GM12878 (cell line): ENCODE results near the gene CHAF1A. TPM values are rescaled to one million over a fixed set of nuclear protein-coding genes. Genes with fewer than 3 reads are reported as not detected.

Experiments used
- CREM ChIP-seq: IDR thresholded peaks from 2 replicates; pipeline ENCODE4 v1.6.1; 2014; ENCODE audit warnings: antibody characterized with exemption, low read depth
- E2F8 ChIP-seq: fragments of 450-650 bp; IDR thresholded peaks from 2 replicates; pipeline ENCODE4 v1.6.1; 2018; ENCODE audit warnings: mild to moderate bottlenecking, low read depth, moderate library complexity; ENCODE audit not compliant: partially characterized antibody
- ESRRA ChIP-seq: IDR thresholded peaks from 2 replicates; pipeline ENCODE4 v1.6.1; 2012; ENCODE audit warnings: mild to moderate bottlenecking, low read length, improper control_type of control experiment
- FOXK2 ChIP-seq: fragments of 450-650 bp; IDR thresholded peaks from 2 replicates; pipeline ENCODE4 v1.6.1; 2017; ENCODE audit warnings: mild to moderate bottlenecking, moderate library complexity
- HCFC1 ChIP-seq: fragments of 150-350 bp; IDR thresholded peaks from 2 replicates; pipeline ENCODE4 v1.6.1; 2014; ENCODE audit warnings: low read length
- IRF4 ChIP-seq: IDR thresholded peaks from 2 replicates; pipeline ENCODE4 v1.6.1; 2011; ENCODE audit warnings: low read depth, low read length
- MTA2 ChIP-seq: fragments of 450-650 bp; IDR thresholded peaks from 2 replicates; pipeline ENCODE4 v1.6.1; 2016; ENCODE audit warnings: low read depth, mild to moderate bottlenecking, moderate library complexity
- PKNOX1 ChIP-seq: fragments of 450-650 bp; IDR thresholded peaks from 2 replicates; pipeline ENCODE4 v1.6.1; 2016; ENCODE audit warnings: mild to moderate bottlenecking
- POLR2AphosphoS5 ChIP-seq: IDR thresholded peaks from 2 replicates; pipeline ENCODE4 v1.6.1; 2011; ENCODE audit warnings: mild to moderate bottlenecking, low read length, inconsistent platforms
- REST ChIP-seq: IDR thresholded peaks from 2 replicates; pipeline ENCODE4 v1.6.1; 2012; ENCODE audit warnings: mild to moderate bottlenecking, low read depth, low read length
- SIN3A ChIP-seq: IDR thresholded peaks from 2 replicates; pipeline ENCODE4 v1.6.1; 2012; ENCODE audit warnings: low read depth, low read length, improper control_type of control experiment
- SP1 ChIP-seq: IDR thresholded peaks from one replicate; pipeline ENCODE4 v1.6.1; 2011; ENCODE audit warnings: low read depth, low read length
- STAT3 ChIP-seq: IDR thresholded peaks from 2 replicates; pipeline ENCODE4 v1.6.1; 2011; ENCODE audit warnings: low read depth, low read length, improper control_type of control experiment
- TARDBP ChIP-seq: IDR thresholded peaks from 2 replicates; pipeline ENCODE4 v1.6.1; 2016; ENCODE audit warnings: borderline replicate concordance
- USF2 ChIP-seq: IDR thresholded peaks from 2 replicates; pipeline ENCODE4 v1.6.1; 2011; ENCODE audit warnings: low read depth, low read length, improper control_type of control experiment, borderline replicate concordance
- ZNF384 ChIP-seq: IDR thresholded peaks from 2 replicates; pipeline ENCODE4 v1.6.1; 2012; ENCODE audit warnings: low read depth, mild to moderate bottlenecking, low read length, improper control_type of control experiment, borderline replicate concordance
- polyA plus RNA-seq, 11 experiments: library from polyadenylated mRNA; depleted of rRNA in 4 of 11; unstranded in 6 of 11; stranded (reverse) in 5 of 11; fragments of >200 nt; fragmentation: Nextera tagmentation in 4 of 11; fragmentation: Illumina TruSeq in 1 of 11; extraction: Ambion mirVana in 4 of 11; extraction: Trizol in 1 of 11; gene quantifications; 1 replicate in 1 of 11; 2 replicates in 10 of 11; pipeline versions ENCODE4 v1.2.1 to v1.2.3, GENCODE V29; 2011 to 2016; ENCODE audit warnings: inconsistent platforms in 2 of 11, missing spikeins in 2 of 11, low read depth in 1 of 11
- total RNA-seq, 4 experiments: library from RNA; depleted of rRNA in 3 of 4; stranded (reverse); fragments of >200 nt in 3 of 4; fragmentation: Illumina TruSeq in 1 of 4; extraction: Trizol in 1 of 4; gene quantifications; 2 replicates each; pipeline versions ENCODE4 v1.2.1 to v1.2.3, GENCODE V29; 2013 to 2021
- TF ChIP-seq, protein P1 (sequence below): fragments of 450-650 bp; conservative IDR thresholded peaks from 2 replicates; pipeline ENCODE4 v1.6.1; 2017; ENCODE audit warnings: mild to moderate bottlenecking, moderate library complexity
- TF ChIP-seq, protein P2 (sequence below): fragments of 450-650 bp; IDR thresholded peaks from 2 replicates; pipeline ENCODE4 v1.6.1; 2017; ENCODE audit warnings: borderline replicate concordance

CHAF1A gene
- total and polyA plus RNA-seq, 10 of the 15 experiments (the other 5 are each of a cell fraction or from before 2014, with no cell fraction given): 1.3 to 69.1 (median 34.2) TPM

DNA sequence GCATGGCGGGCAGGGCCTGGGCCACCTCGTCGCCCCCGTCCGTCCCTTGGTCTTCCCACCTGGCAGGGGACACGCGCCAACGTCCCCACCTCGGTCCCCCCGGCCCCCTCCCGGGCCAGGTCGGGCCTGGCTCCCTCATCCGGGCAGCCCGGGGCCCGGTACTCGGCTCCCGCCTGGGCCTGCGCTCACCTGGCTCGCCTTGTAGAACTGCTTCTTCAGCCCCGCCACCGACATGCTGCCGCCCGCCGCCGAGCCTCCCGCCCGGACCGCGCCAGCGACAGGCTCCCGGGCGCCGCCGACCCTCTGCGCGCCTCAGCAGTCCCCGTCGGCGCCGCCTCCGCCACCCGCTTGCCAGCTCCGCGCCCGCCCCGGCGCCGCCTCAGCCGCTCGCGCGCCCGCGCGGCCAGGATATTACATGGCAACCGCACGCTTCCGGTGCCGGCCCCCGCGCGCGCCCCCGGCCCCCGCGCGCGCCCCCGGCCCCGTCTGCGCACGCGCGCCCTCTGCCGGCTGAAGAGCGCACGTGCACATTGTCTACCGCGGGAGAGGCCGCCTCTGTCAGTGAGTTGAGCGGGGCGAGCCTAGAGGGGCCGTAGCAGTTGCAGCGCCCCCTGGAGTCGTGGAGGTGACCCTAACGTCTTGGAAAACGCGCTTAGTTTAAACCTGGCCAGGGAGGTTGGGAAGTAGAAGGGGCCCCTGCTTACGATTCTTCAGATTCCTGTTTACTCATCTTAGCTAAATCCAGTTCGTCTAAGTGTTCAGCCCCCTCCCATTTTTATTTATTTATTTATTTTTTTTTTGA is 2.1 kb upstream of the CHAF1A start, which contains the start of gene SH3GL1 (continued):
- TF ChIP-seq, protein P1, sequence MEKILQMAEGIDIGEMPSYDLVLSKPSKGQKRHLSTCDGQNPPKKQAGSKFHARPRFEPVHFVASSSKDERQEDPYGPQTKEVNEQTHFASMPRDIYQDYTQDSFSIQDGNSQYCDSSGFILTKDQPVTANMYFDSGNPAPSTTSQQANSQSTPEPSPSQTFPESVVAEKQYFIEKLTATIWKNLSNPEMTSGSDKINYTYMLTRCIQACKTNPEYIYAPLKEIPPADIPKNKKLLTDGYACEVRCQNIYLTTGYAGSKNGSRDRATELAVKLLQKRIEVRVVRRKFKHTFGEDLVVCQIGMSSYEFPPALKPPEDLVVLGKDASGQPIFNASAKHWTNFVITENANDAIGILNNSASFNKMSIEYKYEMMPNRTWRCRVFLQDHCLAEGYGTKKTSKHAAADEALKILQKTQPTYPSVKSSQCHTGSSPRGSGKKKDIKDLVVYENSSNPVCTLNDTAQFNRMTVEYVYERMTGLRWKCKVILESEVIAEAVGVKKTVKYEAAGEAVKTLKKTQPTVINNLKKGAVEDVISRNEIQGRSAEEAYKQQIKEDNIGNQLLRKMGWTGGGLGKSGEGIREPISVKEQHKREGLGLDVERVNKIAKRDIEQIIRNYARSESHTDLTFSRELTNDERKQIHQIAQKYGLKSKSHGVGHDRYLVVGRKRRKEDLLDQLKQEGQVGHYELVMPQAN: peak; percentile 71
- TF ChIP-seq MTA2: no peak
- TF ChIP-seq SIN3A: peak; percentile 82
- peak; percentile 64; the same call in 1 of the 2 replicates for TF ChIP-seq POLR2AphosphoS5
- peak; percentile 73; the same call in 1 of the 2 replicates for TF ChIP-seq ESRRA
- no peak for TF ChIP-seq USF2
- TF ChIP-seq HCFC1: peak; percentile 74
- TF ChIP-seq CREM: peak; percentile 84
- TF ChIP-seq, protein P2, sequence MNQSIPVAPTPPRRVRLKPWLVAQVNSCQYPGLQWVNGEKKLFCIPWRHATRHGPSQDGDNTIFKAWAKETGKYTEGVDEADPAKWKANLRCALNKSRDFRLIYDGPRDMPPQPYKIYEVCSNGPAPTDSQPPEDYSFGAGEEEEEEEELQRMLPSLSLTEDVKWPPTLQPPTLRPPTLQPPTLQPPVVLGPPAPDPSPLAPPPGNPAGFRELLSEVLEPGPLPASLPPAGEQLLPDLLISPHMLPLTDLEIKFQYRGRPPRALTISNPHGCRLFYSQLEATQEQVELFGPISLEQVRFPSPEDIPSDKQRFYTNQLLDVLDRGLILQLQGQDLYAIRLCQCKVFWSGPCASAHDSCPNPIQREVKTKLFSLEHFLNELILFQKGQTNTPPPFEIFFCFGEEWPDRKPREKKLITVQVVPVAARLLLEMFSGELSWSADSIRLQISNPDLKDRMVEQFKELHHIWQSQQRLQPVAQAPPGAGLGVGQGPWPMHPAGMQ: no peak
- TF ChIP-seq TARDBP: 0 out of 2 replicates have a peak, but pooled peaks have one; percentile 29
- peak; percentile 39; the same call in 1 of the 2 replicates for TF ChIP-seq ZNF384
- TF ChIP-seq PKNOX1: peak; percentile 41; the same call in 1 of the 2 replicates
- TF ChIP-seq REST: no peak
- peak; percentile 55 for TF ChIP-seq E2F8
- peak; percentile 67 for TF ChIP-seq SP1
- TF ChIP-seq STAT3: no peak
- TF ChIP-seq IRF4: peak; percentile 53; the same call in 1 of the 2 replicates
- no peak for TF ChIP-seq FOXK2
